HG03354 (cell line): Measurements from ENCODE around the gene AUTS2.

ENCODE experiments used
- ATAC-seq: cut with Tn5 transposase; IDR thresholded peaks from one replicate; pipeline ENCODE4 v1.9.1; 2021; ENCODE audit warnings: mild to moderate bottlenecking; ENCODE audit not compliant: unreplicated experiment, poor library complexity, severe bottlenecking

Gene AUTS2

GRCh38 chr7:70030745-70031144 is 432.5 kb downstream of the AUTS2 start:
- no peak for ATAC-seq

- no peak for ATAC-seq
Observed at GRCh38 chr7:70031245-70031644, 433.0 kb downstream of the AUTS2 start.

- no peak for ATAC-seq
Observed at GRCh38 chr7:70032649-70033048, 434.4 kb downstream of the AUTS2 start.

GRCh38 chr7:70033226-70033625 is 435.0 kb downstream of the AUTS2 start:
- no peak for ATAC-seq

- ATAC-seq: no peak
Observed at GRCh38 chr7:70034999-70035398, 436.7 kb downstream of the AUTS2 start.

- no peak for ATAC-seq
Observed at GRCh38 chr7:70035519-70035918, 437.2 kb downstream of the AUTS2 start.

GRCh38 chr7:70035955-70036354 is 437.7 kb downstream of the AUTS2 start:
- no peak for ATAC-seq

GRCh38 chr7:70036695-70037094 is 438.4 kb downstream of the AUTS2 start:
- no peak for ATAC-seq

- ATAC-seq: no peak
Observed at GRCh38 chr7:70037171-70037933, 439.1 kb downstream of the AUTS2 start.

- ATAC-seq: no peak
Observed at GRCh38 chr7:70040051-70040450, 441.8 kb downstream of the AUTS2 start.

GRCh38 chr7:70040970-70041766 is 442.9 kb downstream of the AUTS2 start:
- ATAC-seq: no peak

GRCh38 chr7:70042533-70042932 is 444.3 kb downstream of the AUTS2 start:
- no peak for ATAC-seq

GRCh38 chr7:70043015-70043538 is 444.8 kb downstream of the AUTS2 start:
- no peak for ATAC-seq

GRCh38 chr7:70044064-70044463 is 445.8 kb downstream of the AUTS2 start:
- no peak for ATAC-seq

GRCh38 chr7:70044525-70044924 is 446.2 kb downstream of the AUTS2 start:
- ATAC-seq: no peak

- ATAC-seq: no peak
Observed at GRCh38 chr7:70044981-70045380, 446.7 kb downstream of the AUTS2 start.

- no peak for ATAC-seq
Observed at GRCh38 chr7:70047384-70047783, 449.1 kb downstream of the AUTS2 start.

GRCh38 chr7:70047891-70048448 is 449.7 kb downstream of the AUTS2 start:
- no peak for ATAC-seq

GRCh38 chr7:70051726-70052125 is 453.5 kb downstream of the AUTS2 start:
- no peak for ATAC-seq

GRCh38 chr7:70052691-70053090 is 454.4 kb downstream of the AUTS2 start:
- ATAC-seq: no peak

- ATAC-seq: no peak
Observed at GRCh38 chr7:70053421-70053820, 455.1 kb downstream of the AUTS2 start.
